Measurements from ENCODE around the gene CLCN1.

CLCN1 gene

DNA sequence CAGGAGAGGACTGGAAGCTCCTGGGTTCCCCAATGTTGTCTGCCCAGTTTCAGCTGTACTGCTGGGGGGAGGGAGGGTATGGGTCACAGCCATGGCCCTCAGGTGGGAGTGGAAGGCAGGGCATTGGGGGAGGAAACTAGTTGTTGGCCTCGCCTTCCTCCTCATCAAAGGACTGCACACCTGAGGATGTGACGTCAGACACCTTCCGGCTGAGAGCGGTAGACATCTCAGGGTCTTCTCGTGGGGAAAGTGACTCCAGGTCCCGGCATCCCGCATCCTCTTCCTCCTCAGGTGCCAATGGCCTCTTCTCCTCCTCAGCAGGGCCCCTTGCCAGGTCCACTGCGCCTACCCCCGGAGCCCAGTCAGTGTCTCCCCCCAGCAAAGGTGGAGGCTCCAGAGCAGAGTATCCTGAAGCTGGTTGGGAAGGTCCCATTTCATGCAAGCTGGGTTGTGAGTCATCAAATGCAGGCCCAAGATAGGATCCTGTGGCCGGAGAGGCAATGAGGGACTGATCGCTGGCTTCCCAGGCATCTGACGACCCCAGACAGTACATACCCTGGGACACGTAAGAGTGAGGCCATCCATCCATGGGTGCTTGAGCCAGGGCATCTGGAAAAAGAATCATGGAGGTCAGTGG lies 40.6 kb downstream of the CLCN1 start:
- TF ChIP-seq, protein P1, sequence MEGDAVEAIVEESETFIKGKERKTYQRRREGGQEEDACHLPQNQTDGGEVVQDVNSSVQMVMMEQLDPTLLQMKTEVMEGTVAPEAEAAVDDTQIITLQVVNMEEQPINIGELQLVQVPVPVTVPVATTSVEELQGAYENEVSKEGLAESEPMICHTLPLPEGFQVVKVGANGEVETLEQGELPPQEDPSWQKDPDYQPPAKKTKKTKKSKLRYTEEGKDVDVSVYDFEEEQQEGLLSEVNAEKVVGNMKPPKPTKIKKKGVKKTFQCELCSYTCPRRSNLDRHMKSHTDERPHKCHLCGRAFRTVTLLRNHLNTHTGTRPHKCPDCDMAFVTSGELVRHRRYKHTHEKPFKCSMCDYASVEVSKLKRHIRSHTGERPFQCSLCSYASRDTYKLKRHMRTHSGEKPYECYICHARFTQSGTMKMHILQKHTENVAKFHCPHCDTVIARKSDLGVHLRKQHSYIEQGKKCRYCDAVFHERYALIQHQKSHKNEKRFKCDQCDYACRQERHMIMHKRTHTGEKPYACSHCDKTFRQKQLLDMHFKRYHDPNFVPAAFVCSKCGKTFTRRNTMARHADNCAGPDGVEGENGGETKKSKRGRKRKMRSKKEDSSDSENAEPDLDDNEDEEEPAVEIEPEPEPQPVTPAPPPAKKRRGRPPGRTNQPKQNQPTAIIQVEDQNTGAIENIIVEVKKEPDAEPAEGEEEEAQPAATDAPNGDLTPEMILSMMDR (IDR thresholded peaks at IDR 0.05; ENCODE audit: borderline replicate concordance, insufficient read depth, low read depth, low read length), result no peak
- no peak overlapping the region for H3K4me3 ChIP-seq (ENCODE audit: low read depth, low read length)

DNA sequence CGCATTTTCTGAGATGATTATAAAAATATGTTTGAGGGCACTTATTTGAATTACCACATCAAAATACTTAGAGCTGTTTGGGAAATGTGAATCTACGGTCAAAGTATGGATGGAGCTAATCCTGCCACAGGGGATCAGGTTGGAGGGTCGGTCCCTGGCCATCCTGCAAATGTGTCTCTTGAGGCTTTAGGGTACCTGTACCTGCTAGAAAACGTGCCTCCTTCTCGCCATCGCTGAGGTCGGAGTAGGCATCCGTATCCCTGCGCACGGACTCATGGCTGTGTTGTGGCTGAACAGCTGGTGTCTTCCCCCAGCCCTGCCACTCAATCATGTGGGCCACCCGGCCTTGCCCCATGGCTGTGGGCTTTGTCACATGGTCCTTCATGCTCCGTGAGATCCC lies 42.7 kb downstream of the CLCN1 start:
- TF ChIP-seq, protein P1 (IDR thresholded peaks at IDR 0.05; ENCODE audit: borderline replicate concordance, insufficient read depth, low read depth, low read length), result no peak
- H3K4me3 ChIP-seq (ENCODE audit: low read depth, low read length), result no peak overlapping the region

DNA sequence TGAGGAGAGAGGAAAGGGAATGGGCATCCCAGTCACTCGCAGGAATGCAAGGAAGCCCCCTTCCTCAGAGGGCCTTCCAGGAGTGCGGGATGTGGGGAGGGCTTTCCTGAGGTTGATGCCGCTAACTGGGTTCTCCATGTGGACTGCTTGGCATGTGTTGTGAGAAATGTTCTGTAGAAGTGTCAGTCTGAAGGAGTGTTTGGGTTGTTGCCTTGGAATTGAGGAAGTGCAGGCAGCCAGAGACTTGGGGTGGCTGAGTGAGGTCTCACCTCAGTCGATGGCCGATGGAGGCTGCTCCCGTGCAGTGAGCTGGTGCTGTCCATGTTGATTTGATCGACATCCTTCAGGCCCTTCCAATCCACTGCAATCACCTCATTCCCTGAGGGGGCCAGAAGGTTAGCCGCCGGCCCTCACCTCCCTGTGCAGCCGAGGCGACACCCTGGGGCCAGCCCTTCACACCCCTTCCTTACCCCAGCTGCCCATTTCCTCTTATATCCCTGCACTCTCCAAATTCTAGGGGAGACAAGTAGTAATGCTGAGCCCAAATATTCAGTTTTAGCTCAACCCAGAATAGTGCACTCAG lies 44.0 kb downstream of the CLCN1 start:
- TF ChIP-seq, protein P1 (IDR thresholded peaks at IDR 0.05; ENCODE audit: borderline replicate concordance, insufficient read depth, low read depth, low read length), result no peak
- no peak overlapping the region for H3K4me3 ChIP-seq (ENCODE audit: low read depth, low read length)

DNA sequence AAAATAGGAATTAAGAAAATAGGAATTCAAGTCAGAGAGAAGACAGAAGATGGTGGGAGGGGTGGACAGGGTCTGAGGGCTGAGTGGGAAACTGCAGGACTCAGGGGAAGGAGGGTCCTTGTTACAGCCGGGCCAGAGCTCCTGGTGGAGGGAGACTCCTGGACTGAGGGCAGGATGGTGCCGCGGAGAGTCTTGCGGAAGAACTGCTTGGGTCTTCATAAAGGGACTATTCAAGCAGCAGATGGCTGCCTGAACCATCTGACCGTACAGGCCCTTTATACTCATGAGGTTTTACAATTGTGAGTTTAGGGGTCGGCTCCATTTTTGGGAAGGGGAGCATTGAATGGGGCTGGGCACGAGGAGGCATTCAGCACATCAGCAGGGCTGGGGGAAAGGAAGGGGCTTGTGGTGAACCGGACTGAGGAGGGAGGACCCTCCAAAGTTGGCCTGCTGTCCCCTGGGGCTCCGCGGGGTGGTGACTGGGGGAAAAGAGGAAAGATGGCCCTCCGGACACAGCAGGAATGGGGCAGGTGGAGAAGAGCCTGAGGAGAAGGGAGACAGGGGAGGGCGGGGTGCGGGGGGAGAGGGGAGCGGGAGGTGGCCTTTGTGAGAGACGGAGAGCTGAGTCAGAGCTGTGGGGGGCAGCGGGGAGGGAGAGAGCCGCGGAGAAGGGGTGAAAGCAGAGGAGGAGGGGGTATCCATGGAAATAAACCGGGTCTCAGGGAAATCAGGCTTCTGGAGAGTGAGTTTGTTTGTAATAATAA lies 45.1 kb downstream of the CLCN1 start:
- no peak overlapping the region for H3K4me3 ChIP-seq (ENCODE audit: low read depth, low read length)
- TF ChIP-seq, protein P1 (IDR thresholded peaks at IDR 0.05; ENCODE audit: borderline replicate concordance, insufficient read depth, low read depth, low read length), result no peak

DNA sequence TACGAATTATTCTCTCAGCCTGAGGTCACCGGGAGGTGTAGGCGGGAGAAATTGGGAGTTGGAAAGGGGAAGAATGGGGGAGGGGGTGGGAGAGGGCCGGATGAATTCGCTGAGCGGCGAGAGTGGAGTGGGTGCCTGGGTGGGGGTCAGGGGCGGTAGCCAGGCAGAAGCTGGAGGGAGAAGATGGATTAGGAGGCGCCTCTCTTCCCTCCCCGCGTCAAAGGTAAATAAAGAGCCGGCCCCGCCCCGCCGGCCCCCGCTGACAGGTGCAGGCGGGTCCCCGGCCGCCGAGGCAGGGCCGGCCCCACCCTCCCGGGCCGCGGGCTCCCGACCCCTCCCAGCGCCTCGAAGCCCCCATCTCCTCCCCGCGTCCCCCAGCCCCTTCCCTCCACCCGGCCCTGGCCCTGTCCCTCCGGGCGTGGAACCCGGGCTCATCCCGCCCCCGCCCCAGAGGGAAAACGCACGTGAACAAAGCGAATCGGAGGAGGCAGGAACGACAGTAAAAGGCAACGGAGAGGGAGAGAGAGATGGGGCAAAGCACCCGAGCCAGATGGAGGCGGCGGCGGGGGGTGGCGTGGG lies 45.7 kb downstream of the CLCN1 start:
- TF ChIP-seq, protein P1 (IDR thresholded peaks at IDR 0.05; ENCODE audit: borderline replicate concordance, insufficient read depth, low read depth, low read length), result no peak
- no peak overlapping the region for H3K4me3 ChIP-seq (ENCODE audit: low read depth, low read length)

DNA sequence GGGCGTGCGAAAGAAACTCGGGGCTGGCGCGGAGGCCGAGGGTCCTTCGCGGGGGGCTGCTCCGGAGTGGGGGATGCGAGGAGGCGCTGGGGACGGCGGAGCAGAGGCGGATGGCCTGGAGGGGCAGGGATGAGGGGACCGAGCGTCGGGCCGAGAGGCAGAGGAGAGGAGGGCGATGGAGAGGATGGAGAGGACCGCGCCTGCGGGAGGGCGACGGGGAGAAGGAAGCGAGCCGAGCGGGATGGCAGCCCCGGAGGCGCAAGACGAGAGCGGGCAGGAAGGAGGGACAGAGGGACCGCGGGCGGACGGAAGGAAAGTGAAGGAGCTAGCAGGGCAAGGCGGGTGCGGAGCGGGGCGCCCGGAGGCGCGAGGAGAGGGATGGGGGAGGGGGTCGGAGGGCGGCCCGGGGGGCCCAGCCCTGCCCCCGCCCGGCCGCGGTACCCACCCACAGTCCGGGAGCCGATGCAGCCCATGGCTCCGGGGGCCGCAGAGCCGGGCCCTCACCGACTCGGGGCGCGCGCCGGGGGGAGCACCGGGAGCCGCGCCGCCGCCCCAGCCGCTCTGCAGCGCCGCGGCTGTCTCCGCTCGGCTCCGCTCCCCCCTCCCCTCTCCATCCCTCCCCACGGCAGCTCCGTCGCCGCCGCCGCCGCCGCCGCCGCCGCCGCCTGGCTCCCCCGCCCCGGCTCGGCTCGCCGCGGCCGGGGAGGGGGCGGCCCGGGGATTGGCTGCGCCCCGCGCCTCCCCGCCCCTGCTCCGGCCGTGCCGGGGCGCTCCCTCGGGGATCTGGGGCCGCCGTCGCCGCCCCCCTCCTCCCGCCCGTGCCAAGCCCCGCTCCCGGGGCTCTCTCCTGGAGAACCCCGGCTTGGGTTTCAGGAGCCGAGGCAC lies 46.5 kb downstream of the CLCN1 start, which contains the start of gene FAM131B:
FAM131B (minus strand) TSS at position 583 of the 885 bp plus-strand sequence; CDS start at position 473, 110 bp downstream.
- H3K4me3 ChIP-seq (ENCODE audit: low read depth, low read length), result peak within 1 kb of the TSS; percentile 21
- TF ChIP-seq, protein P1 (IDR thresholded peaks at IDR 0.05; ENCODE audit: borderline replicate concordance, insufficient read depth, low read depth, low read length), result no peak

Measured in GM12875 (cell line).